Fibroblast of villous mesenchyme (primary cell): Measurements from ENCODE around the gene MBNL2. TPM values are rescaled to one million over a fixed set of nuclear protein-coding genes. Genes with fewer than 3 reads are reported as not detected.

Experiments used
- DNase-seq: peaks from one replicate; pipeline ENCODE4 v3.0.0-alpha.2; 2010; ENCODE audit warnings: low read depth
- H3K4me3 ChIP-seq: 2 replicates; pipeline ENCODE4 v1.5.1; 2011; ENCODE audit warnings: low read depth, mild to moderate bottlenecking, low read length
- CTCF ChIP-seq: IDR thresholded peaks from 2 replicates; pipeline ENCODE4 v1.5.1; 2012; ENCODE audit warnings: low read depth, mild to moderate bottlenecking, low read length; ENCODE audit not compliant: insufficient read depth
- total RNA-seq: library from RNA; depleted of rRNA; stranded (reverse); fragments of >200 nt; gene quantifications from 2 replicates; pipeline ENCODE4 v1.2.3, GENCODE V29; 2012

Gene MBNL2
- total RNA-seq, 1 donor = 120 TPM

- TF ChIP-seq CTCF = no peak
- DNase-seq = no peak
- H3K4me3 ChIP-seq = no peak overlapping the region
Measured at GRCh38 chr13:97188207-97188606, 33.9 kb upstream of the MBNL2 start.

- no peak for TF ChIP-seq CTCF
- DNase-seq = no peak
- no peak overlapping the region for H3K4me3 ChIP-seq
Measured at GRCh38 chr13:97189928-97190327, 32.2 kb upstream of the MBNL2 start.

GRCh38 chr13:97191142-97191541 lies 31.0 kb upstream of the MBNL2 start:
- DNase-seq = no peak
- H3K4me3 ChIP-seq = no peak overlapping the region

GRCh38 chr13:97191615-97192014 lies 30.5 kb upstream of the MBNL2 start:
- TF ChIP-seq CTCF = no peak
- no peak for DNase-seq
- H3K4me3 ChIP-seq = no peak overlapping the region

More at GRCh38 chr13:97191142-97191541, 31.0 kb upstream of the MBNL2 start:
- no peak for TF ChIP-seq CTCF

GRCh38 chr13:97192166-97192565 lies 30.0 kb upstream of the MBNL2 start:
- TF ChIP-seq CTCF = no peak
- no peak for DNase-seq
- H3K4me3 ChIP-seq = no peak overlapping the region

GRCh38 chr13:97193577-97193976 lies 28.6 kb upstream of the MBNL2 start:
- no peak for DNase-seq

More at GRCh38 chr13:97193577-97193976, 28.6 kb upstream of the MBNL2 start:
- TF ChIP-seq CTCF = no peak
- no peak overlapping the region for H3K4me3 ChIP-seq
